ENCODE results near the gene CABP7.

Gene CABP7

GRCh38 chr22:29719899-29720645 lies at the start of gene CABP7:
TSS of gene CABP7 (plus strand) at chr22:29720003. CDS start at chr22:29720425, 422 bp downstream.
- no peak for DNase-seq (ENCODE audit: low read depth)

- DNase-seq (ENCODE audit: low read depth), result no peak
Observed at GRCh38 chr22:29670626-29671025, 49.2 kb upstream of the CABP7 start.

- DNase-seq (ENCODE audit: low read depth), result no peak
Observed at GRCh38 chr22:29673361-29674066, 46.3 kb upstream of the CABP7 start.

DNA sequence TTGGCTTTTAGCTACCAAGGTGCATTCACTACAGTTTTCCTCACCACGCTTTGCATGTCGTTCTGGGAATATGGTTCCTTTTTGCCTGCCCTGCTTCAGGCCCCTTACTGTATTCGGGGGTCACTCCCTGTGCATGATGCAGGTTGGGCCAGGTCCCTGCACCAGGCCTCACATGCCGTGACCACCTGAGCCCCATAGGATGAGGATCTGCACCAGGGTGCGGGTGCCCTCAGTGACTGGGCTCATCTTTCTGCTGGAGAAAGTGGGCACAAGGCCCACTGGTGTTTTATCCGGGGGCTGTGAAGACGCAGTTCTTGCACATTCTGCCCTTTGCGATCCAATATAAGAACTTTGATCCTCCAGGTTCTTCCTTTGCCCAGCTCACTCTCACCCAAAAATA lies 45.7 kb upstream of the CABP7 start:
- DNase-seq (ENCODE audit: low read depth), result no peak

DNA sequence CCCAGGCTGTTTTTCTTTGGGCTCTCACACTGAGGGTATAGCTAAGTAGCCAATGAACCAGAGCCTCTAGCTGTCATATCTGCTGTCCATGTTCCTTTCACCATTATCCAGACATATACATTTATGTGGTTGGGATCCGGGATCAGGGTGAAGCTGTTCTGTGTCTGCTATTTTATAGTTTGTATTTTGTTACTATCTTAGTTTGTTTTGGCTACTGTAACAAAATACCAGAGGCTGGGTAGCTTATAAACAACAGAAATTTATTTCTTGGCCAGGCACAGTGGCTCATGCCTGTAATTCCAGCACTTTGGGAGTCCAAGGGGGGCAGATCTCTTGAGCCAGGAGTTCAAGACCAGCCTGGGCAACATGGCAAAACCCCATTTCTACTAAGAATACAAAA lies 40.5 kb upstream of the CABP7 start:
- DNase-seq (ENCODE audit: low read depth), result no peak

GRCh38 chr22:29683536-29683935 lies 36.3 kb upstream of the CABP7 start:
- DNase-seq (ENCODE audit: low read depth), result no peak

GRCh38 chr22:29684244-29684643 lies 35.6 kb upstream of the CABP7 start:
- DNase-seq (ENCODE audit: low read depth), result no peak

GRCh38 chr22:29689206-29689879 lies 30.5 kb upstream of the CABP7 start:
- DNase-seq (ENCODE audit: low read depth), result no peak

DNA sequence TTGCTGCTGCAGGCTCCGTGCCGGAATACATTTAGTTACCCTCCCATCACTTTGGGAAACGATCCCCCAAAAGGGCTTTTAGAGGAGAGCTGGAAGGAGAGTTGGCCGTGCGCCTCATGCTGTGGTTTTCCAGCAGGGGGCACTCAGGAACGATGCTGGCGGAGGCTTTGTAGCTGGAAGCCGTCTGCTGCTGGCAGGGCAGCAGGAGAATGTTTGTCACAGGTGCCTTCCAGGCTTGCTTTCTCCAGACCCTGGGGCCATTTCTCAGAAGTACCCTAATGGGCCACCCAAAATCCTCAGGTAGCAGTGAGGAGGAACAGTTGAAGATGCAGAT lies 30.0 kb upstream of the CABP7 start:
- peak; percentile 4 for DNase-seq (ENCODE audit: low read depth)

GRCh38 chr22:29690476-29690875 lies 29.3 kb upstream of the CABP7 start:
- no peak for DNase-seq (ENCODE audit: low read depth)

GRCh38 chr22:29691636-29692326 lies 28.0 kb upstream of the CABP7 start:
- DNase-seq (ENCODE audit: low read depth), result no peak

DNA sequence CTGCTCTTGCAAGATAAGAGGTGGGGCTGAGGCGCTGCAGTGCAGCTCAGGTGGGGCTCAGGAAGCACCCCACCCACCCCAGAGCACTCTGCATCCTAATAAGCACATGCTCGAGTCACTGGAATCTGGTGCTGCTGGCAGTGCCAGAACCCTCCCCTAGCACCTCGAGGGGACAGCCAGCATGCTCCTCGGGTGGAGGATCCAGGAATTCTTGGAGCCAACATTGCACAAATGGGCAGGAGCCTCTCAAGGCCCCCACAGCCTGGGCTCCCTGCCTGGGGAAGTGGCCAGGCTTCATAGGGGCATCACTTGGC lies 27.5 kb upstream of the CABP7 start:
- no peak for DNase-seq (ENCODE audit: low read depth)

GRCh38 chr22:29693161-29693560 lies 26.6 kb upstream of the CABP7 start:
- no peak for DNase-seq (ENCODE audit: low read depth)

DNA sequence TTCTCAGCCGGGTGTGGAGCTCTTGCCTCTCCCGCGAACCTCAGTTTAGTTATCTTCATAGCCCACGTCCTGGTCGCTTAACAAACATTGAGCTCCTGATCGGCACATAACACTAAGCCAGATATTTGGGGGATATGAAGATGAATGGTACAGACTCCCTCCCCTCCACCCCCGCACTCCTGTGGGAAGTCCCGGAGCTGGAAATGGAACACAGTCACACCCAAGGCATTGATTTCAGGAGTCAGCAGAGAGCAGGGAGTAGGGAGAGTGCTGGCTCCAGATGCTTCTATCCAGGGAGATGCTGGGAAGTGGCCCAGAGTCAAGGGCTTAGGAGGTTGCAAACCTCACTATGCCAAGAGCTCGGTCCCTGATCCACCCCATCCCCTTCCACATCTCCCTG lies 26.1 kb upstream of the CABP7 start:
- DNase-seq (ENCODE audit: low read depth), result no peak

- DNase-seq (ENCODE audit: low read depth), result no peak
Observed at GRCh38 chr22:29695129-29695926, 24.5 kb upstream of the CABP7 start.

DNA sequence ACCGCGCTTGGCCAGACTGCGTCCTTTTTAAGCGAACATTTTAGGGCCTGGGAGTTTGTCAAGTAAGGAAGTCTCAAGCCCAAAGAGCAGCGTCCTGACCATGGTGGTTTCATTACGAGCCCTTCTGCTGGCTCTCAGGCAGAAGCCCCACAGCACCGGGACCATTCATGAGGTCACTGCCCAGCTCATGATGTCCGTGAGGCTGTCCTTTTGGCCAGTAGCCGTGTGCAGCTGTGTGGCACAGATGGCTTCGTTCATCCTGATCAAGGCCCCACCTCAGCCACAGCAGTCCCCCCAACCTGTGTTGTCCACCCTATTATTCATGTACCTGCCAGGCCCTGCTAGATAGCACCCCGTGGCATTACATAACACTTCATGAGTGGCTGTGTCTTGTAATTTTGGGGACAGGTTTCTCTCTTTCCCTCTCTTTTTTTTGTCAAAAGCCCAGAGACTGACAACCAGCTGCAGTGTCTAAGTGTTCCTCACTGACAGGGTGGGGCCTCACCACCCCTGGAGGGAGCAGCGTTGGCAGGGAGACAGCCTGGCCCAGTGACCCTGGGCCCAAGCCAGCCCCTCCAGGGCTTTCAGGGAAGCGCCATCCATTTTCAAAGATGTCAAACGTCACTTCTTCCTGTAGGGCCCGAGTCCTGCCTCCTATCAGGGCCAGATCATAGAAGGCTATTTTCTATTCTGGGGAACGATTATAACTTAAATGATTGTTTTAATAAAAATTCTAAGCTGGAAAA lies 21.8 kb upstream of the CABP7 start:
- DNase-seq (ENCODE audit: low read depth), result no peak

- no peak for DNase-seq (ENCODE audit: low read depth)
Observed at GRCh38 chr22:29700206-29700899, 19.4 kb upstream of the CABP7 start.

DNA sequence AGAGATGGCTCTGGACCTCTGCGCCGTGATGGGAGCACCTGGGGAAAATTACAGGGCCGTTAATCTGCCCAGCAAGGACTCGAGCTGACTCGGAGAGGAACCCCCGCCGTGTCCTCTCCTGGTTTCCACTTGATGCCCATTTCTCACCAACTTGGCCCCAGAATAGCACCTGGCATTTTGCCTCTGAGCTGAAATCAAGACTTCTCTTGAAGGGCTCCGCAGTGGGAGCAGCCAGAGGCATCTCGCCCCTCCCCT lies 19.0 kb upstream of the CABP7 start:
- no peak for DNase-seq (ENCODE audit: low read depth)

GRCh38 chr22:29701155-29701999 lies 18.4 kb upstream of the CABP7 start:
- DNase-seq (ENCODE audit: low read depth), result no peak
